ENCODE data around the gene SPRED2.
A peak's percentile ranks its signal among the peaks of the same experiment; 100 is the strongest.

SPRED2 gene

GRCh38 chr2:65369980-65370379 lies 62.4 kb downstream of the SPRED2 start:
- H3K4me3 ChIP-seq (ENCODE audit: low read depth, low read length) = no peak overlapping the region
- no peak for DNase-seq (ENCODE audit: low read depth)
- no peak for TF ChIP-seq CTCF (IDR thresholded peaks at IDR 0.05; ENCODE audit: low read depth, low read length, missing control alignments)

- no peak for TF ChIP-seq CTCF (IDR thresholded peaks at IDR 0.05; ENCODE audit: low read depth, low read length, missing control alignments)
- H3K4me3 ChIP-seq (ENCODE audit: low read depth, low read length) = no peak overlapping the region
- no peak for DNase-seq (ENCODE audit: low read depth)
These were observed 62.8 kb downstream of the SPRED2 start for GRCh38 chr2:65369574-65369973.

- no peak overlapping the region for H3K4me3 ChIP-seq (ENCODE audit: low read depth, low read length)
- DNase-seq (ENCODE audit: low read depth) = no peak
- TF ChIP-seq CTCF (IDR thresholded peaks at IDR 0.05; ENCODE audit: low read depth, low read length, missing control alignments) = no peak
These were observed 63.9 kb downstream of the SPRED2 start for GRCh38 chr2:65368468-65368867.

GRCh38 chr2:65367524-65367923 lies 64.9 kb downstream of the SPRED2 start:
- H3K4me3 ChIP-seq (ENCODE audit: low read depth, low read length) = no peak overlapping the region
- TF ChIP-seq CTCF (IDR thresholded peaks at IDR 0.05; ENCODE audit: low read depth, low read length, missing control alignments) = no peak
- no peak for DNase-seq (ENCODE audit: low read depth)

- no peak overlapping the region; the same call in 1 of the 2 replicates for H3K4me3 ChIP-seq (ENCODE audit: low read depth, low read length)
- DNase-seq (ENCODE audit: low read depth) = peak; percentile 68
- no peak for TF ChIP-seq CTCF (IDR thresholded peaks at IDR 0.05; ENCODE audit: low read depth, low read length, missing control alignments)
These were observed 65.7 kb downstream of the SPRED2 start for GRCh38 chr2:65366595-65367125.

GRCh38 chr2:65364986-65365733 lies 67.2 kb downstream of the SPRED2 start:
- no peak overlapping the region; the same call in 1 of the 2 replicates for H3K4me3 ChIP-seq (ENCODE audit: low read depth, low read length)
- no peak for TF ChIP-seq CTCF (IDR thresholded peaks at IDR 0.05; ENCODE audit: low read depth, low read length, missing control alignments)
- DNase-seq (ENCODE audit: low read depth) = no peak
